ENCODE measurements around the gene RRBP1. TPM values are rescaled to one million over a fixed set of nuclear protein-coding genes. Genes with fewer than 3 reads are reported as not detected.

Gene RRBP1
- total RNA-seq, 3 donors from 2014 or later, result 210 to 402 (median 377) TPM

DNA sequence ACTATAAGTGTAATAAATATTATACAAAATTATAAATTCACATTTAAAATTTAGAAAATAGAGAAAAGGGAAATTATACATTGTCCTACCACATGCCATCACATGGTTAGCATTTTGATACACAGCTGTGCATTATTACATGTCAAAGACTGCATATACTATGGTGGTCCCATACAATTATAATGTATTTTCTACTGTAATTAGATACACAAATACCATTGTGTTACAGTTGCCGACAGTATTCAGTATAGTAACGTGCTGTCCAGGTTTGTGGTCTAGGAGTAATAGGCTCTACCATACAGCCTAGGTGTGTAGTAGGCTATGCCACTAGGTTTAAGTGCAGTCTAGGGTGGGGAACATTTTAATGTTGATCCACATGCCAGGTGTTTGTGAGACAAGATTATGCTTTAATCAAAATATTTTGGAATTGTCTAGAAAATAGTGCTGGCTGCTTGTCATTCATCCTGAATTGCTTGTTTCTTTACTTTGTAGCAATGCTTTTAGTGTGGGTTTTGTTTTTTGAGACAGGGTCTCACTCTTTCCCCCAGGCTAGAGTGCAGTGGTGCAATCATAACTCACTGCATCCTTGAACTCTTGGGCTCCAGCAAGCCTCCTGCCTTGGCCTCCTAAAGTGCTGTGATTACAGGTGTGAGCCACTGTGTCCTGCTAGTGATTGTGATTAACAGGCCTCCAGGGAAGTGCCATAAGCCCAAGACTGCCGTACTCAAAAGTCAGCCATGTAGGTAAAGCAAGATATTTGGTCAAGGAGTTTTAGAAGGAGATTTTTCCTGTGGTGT is 73.1 kb downstream of the RRBP1 start:
- ATAC-seq (no peak), DNase-seq (no peak)
- TF ChIP-seq, protein P1, sequence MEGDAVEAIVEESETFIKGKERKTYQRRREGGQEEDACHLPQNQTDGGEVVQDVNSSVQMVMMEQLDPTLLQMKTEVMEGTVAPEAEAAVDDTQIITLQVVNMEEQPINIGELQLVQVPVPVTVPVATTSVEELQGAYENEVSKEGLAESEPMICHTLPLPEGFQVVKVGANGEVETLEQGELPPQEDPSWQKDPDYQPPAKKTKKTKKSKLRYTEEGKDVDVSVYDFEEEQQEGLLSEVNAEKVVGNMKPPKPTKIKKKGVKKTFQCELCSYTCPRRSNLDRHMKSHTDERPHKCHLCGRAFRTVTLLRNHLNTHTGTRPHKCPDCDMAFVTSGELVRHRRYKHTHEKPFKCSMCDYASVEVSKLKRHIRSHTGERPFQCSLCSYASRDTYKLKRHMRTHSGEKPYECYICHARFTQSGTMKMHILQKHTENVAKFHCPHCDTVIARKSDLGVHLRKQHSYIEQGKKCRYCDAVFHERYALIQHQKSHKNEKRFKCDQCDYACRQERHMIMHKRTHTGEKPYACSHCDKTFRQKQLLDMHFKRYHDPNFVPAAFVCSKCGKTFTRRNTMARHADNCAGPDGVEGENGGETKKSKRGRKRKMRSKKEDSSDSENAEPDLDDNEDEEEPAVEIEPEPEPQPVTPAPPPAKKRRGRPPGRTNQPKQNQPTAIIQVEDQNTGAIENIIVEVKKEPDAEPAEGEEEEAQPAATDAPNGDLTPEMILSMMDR (IDR thresholded peaks at IDR 0.05), result no peak
- Histone ChIP-seq H3K4me3 (no peak overlapping the region), H3K9me3 (no peaks in the 10 kb centered on the region), H3K36me3 (ENCODE audit: low read depth) (peaks cover 6% of the 10 kb centered on the region), H3K4me1 (ENCODE audit: low read depth) (peaks cover 48% of the 10 kb centered on the region)
- intact Hi-C loops (cut with DNase I, micrococcal nuclease), result no loop called here

DNA sequence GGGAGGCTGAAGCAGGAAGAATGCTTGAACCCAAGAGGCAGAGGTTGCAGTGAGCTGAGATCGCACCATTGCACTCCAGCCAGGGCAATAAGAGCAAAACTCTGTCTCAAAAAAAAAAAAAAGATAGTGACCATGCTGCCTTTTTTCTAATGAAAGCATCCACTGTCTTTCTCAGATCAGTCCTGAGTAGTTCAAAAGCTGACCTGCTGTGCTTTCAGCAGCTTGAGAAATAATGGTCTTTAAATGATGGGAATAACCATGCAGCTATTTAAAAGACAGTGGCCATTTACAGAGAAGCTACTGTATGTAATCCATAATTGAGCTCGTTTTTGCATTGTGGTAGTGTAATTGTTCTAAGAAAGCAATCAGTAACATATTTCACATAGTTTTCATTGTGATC is 76.0 kb downstream of the RRBP1 start:
- ATAC-seq (no peak), DNase-seq (no peak)
- Histone ChIP-seq H3K36me3 (ENCODE audit: low read depth) (peaks cover 6% of the 10 kb centered on the region), H3K4me3 (no peak overlapping the region), H3K9me3 (no peaks in the 10 kb centered on the region), H3K4me1 (ENCODE audit: low read depth) (peaks cover 45% of the 10 kb centered on the region)
- TF ChIP-seq, protein P1 (IDR thresholded peaks at IDR 0.05), result no peak
- intact Hi-C loops (cut with DNase I, micrococcal nuclease), result no loop called here

DNA sequence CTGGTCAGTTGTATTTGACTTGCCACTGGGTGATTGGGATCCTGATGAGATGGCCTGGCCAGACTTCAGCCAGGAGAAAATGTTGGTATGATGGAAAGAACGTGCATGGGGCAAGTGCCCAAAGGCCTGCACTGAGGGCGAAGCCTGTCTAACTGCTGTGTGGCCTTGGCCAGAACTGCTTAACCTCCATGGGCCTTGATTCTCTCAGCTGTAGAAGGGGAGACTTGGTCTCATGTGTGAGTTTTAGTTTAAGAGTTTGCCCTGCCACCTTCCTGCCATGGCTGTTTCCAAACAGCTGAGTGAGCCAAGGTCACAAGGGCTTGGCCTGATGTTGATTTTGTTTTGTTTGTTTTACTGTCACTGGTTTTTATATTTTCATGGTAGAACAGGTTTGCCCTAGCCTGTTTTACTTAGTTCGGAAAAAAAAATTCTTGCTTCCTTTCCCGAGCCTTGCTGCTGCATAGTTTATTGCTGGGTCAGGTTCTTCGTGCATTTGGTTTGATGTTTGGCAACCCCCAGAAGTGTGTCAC is 76.8 kb downstream of the RRBP1 start:
- intact Hi-C loops (cut with DNase I, micrococcal nuclease), result no loop called here
- no peak overlapping the region for H3K4me3 ChIP-seq
- H3K4me1 ChIP-seq (ENCODE audit: low read depth), result peaks cover 37% of the 10 kb centered on the region
- no peaks in the 10 kb centered on the region for H3K9me3 ChIP-seq
- peaks cover 6% of the 10 kb centered on the region for H3K36me3 ChIP-seq (ENCODE audit: low read depth)
- ATAC-seq (peak; percentile 82), DNase-seq (peak in 2 of 3 donors; percentile 47 to 68)
- TF ChIP-seq, protein P1 (IDR thresholded peaks at IDR 0.05), result no peak

DNA sequence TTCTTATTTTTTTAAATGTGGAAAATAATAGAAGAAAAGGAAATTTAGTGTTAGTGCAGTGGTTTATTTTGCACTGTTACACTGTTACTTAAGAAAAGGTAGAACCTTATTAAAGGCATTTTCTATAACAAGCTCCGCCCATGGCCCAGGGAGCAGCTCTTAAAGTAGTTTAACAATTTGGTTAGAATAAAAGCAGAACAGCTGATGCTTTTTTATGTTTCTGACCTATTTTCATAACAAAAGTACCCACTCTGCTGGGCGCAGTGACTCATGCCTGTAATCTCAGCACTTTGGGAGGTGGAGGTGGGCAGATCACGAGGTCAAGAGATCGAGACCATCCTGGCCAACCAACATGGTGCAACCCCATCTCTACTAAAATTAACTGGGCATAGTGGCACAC is 79.5 kb downstream of the RRBP1 start:
- intact Hi-C loops (cut with DNase I, micrococcal nuclease), result no loop called here
- no peak for ATAC-seq
- peaks cover 40% of the 10 kb centered on the region for H3K4me1 ChIP-seq (ENCODE audit: low read depth)
- DNase-seq, result no peak
- H3K9me3 ChIP-seq, result no peaks in the 10 kb centered on the region
- TF ChIP-seq, protein P1 (IDR thresholded peaks at IDR 0.05), result no peak
- H3K4me3 ChIP-seq, result no peak overlapping the region
- peaks cover 4% of the 10 kb centered on the region for H3K36me3 ChIP-seq (ENCODE audit: low read depth)

DNA sequence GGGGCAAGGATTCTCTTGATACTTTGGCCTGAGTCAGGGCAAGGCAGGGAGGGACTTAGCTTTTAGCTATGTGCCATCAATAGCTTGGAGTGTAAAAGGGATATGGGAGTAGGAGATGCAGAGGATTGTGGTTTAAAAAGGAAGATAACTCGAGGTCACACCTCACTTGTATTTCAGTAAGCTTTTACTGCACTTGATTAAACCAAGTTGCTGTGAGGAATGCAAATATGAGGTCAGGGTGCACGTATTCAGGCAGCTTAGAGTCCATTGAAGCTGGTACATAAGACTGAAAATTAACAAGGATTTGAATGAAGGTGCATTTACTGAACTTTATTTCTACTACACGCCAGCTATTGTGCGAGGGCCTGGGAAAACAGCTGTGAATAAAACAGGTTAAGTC is 80.1 kb downstream of the RRBP1 start:
- Histone ChIP-seq H3K4me1 (ENCODE audit: low read depth) (peaks cover 45% of the 10 kb centered on the region), H3K9me3 (no peaks in the 10 kb centered on the region), H3K4me3 (no peak overlapping the region), H3K36me3 (ENCODE audit: low read depth) (no peaks in the 10 kb centered on the region)
- intact Hi-C loops (cut with DNase I, micrococcal nuclease), result no loop called here
- DNase-seq (no peak), ATAC-seq (peak; percentile 53)
- TF ChIP-seq, protein P1 (IDR thresholded peaks at IDR 0.05), result no peak

Measured in mucosa of descending colon (tissue), 3 donors.